Measurements from ENCODE around the gene ZMYND19.
A peak's percentile ranks its signal among the peaks of the same experiment; 100 is the strongest.

DNA sequence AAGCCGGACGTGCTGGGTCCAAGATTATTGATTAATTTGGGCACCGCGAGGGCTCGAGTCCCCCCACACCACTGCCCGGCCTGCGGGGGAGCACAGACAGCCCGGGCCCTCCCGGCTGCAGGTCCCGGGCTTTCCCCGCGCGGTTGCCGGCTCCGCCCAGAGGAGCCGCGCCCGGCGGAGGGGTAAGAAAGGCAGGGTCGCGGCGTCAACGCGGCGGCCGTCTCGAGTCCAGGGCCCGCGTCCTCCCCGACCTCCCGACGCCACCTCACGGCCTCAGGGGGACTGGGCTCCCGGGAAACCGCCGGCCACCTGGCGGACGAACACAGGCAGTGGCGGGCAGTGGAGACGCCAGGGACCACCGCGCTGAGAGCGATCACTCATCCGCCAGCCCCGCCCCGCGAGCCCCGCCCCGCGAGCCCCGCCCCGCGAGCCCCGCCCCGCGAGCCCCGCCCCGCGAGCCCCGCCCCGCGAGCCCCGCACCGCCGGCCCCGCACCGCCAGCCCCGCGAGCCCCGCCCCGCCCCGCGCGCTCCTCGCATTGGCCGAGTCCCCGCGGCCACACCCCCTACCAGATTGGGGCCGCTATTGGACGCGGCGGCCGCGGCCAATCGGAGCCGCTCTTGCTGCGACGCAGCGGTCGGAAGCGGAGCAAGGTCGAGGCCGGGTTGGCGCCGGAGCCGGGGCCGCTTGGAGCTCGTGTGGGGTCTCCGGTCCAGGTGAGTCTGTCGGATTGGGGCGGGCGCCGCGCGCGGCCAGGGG is 38.9 kb downstream of the ZMYND19 start, which contains the start of gene MRPL41:
- TF ChIP-seq, protein P1, sequence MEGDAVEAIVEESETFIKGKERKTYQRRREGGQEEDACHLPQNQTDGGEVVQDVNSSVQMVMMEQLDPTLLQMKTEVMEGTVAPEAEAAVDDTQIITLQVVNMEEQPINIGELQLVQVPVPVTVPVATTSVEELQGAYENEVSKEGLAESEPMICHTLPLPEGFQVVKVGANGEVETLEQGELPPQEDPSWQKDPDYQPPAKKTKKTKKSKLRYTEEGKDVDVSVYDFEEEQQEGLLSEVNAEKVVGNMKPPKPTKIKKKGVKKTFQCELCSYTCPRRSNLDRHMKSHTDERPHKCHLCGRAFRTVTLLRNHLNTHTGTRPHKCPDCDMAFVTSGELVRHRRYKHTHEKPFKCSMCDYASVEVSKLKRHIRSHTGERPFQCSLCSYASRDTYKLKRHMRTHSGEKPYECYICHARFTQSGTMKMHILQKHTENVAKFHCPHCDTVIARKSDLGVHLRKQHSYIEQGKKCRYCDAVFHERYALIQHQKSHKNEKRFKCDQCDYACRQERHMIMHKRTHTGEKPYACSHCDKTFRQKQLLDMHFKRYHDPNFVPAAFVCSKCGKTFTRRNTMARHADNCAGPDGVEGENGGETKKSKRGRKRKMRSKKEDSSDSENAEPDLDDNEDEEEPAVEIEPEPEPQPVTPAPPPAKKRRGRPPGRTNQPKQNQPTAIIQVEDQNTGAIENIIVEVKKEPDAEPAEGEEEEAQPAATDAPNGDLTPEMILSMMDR (IDR thresholded peaks at IDR 0.05) = peak in 5 of 6 experiments; percentile 33 to 64 (median 45)
- TF ChIP-seq POLR2A (IDR thresholded peaks at IDR 0.05) = peak; percentile 47 to 76

Data from adrenal gland (tissue), 5 donors.